ENCODE measurements around the gene APPBP2.
A peak's percentile ranks its signal among the peaks of the same experiment; 100 is the strongest.

Gene APPBP2

DNA sequence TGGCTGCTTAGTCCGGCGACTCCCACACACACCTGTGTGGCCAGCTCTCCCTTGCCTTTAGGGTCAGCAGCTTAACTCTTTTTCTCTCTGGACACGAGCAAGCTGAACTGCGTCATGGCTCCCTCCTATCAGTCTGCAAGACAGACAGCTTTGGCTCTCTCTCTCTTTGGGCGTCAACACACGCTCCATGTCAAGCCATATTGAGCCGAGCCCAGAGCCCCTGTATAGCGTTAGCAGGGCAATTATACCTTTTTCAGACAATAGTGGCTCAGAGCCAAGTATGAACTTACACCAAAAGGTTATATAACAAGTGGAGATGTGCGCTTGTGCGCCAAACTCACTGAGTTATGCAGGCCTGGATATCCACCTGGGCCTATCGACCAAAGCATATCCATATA is 34.8 kb upstream of the APPBP2 start:
- Histone ChIP-seq H3K79me2 (ENCODE audit: control insufficient read depth, insufficient read depth, low read length) (no peaks in the 10 kb centered on the region), H3K23ac (ENCODE audit: low read length) (no peak overlapping the region), H3K4me2 (ENCODE audit: low read length) (no peak overlapping the region), H3K79me1 (ENCODE audit: low read length) (no peaks in the 10 kb centered on the region), H3K9ac (ENCODE audit: low read length) (no peak overlapping the region), H2BK5ac (ENCODE audit: low read length) (no peak overlapping the region), H2AK5ac (ENCODE audit: low read length) (no peak overlapping the region), H3K27me3 (ENCODE audit: insufficient read depth, low read length, poor library complexity) (no peaks in the 10 kb centered on the region), H3K4ac (ENCODE audit: low read depth, low read length) (no peak overlapping the region), H4K8ac (ENCODE audit: low read depth, low read length) (no peak overlapping the region), H2BK15ac (replicated peaks; ENCODE audit: low read depth) (no peak overlapping the region), H4K5ac (ENCODE audit: low read length) (no peak overlapping the region), H3K36me3 (ENCODE audit: control insufficient read depth, insufficient read depth, low read length) (no peaks in the 10 kb centered on the region), H3K27ac (ENCODE audit: low read depth, low read length) (no peak overlapping the region), H3K4me3 (ENCODE audit: low read length) (no peak overlapping the region), H3K4me1 (ENCODE audit: control insufficient read depth, low read depth, low read length) (no peaks in the 10 kb centered on the region), H3K56ac (ENCODE audit: low read length) (no peak overlapping the region), H2BK120ac (ENCODE audit: low read depth, low read length) (no peak overlapping the region), H3K18ac (ENCODE audit: low read length) (no peak overlapping the region)
- no CpG with 5 or more reads among the region's 11 CpGs for WGBS (ENCODE audit: extremely low coverage, insufficient coverage, low lambda C conversion rate)
- DNase-seq, result no peak

DNA sequence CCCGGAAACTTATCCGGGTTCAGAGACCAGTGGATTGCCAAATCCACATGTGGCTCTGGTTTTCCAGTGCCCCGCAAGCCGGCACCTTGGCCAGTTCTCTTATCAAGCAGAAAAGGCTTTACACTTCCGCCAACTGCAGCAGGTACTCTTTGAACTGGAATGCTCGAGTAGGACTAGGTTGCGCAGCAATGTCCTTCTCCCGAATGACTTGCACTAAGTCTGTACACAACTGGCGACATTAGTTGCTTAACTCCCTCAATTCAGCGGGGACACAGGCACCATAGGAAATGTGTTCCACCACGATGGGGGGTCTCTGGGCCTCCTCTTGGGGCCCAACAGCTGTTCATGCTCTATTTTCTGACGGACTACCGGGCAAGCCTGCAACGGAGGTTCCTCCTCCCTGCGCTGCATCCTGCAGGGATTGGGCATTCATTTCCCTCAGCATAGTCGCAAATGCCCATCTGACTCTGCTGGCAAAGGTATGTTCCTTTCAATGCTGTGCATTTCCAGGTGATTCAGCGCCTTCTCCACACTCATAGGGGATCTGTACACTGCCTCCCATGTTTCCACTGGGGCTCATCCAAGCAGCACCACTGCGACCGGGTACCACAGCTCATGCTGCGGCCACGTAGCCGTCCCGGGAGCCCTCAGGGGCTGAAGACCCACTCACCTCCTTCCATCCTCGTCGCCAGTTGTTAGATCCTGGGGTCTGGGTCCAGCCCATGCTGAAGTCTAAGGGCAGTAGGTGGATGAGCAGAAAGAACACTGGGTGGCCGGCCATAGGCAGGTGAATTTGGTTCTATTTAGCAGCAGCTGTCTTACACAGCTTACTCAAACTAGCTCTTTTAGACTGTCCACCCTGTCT is 34.2 kb upstream of the APPBP2 start:
- Histone ChIP-seq H3K36me3 (ENCODE audit: control insufficient read depth, insufficient read depth, low read length) (no peaks in the 10 kb centered on the region), H3K4ac (ENCODE audit: low read depth, low read length) (no peak overlapping the region), H2AK5ac (ENCODE audit: low read length) (no peak overlapping the region), H3K18ac (ENCODE audit: low read length) (no peak overlapping the region), H4K8ac (ENCODE audit: low read depth, low read length) (no peak overlapping the region), H3K79me1 (ENCODE audit: low read length) (no peaks in the 10 kb centered on the region), H3K4me2 (ENCODE audit: low read length) (no peak overlapping the region), H3K4me1 (ENCODE audit: control insufficient read depth, low read depth, low read length) (no peaks in the 10 kb centered on the region), H4K5ac (ENCODE audit: low read length) (no peak overlapping the region), H2BK15ac (replicated peaks; ENCODE audit: low read depth) (no peak overlapping the region), H3K23ac (ENCODE audit: low read length) (no peak overlapping the region), H3K9ac (ENCODE audit: low read length) (no peak overlapping the region), H3K4me3 (ENCODE audit: low read length) (no peak overlapping the region), H3K79me2 (ENCODE audit: control insufficient read depth, insufficient read depth, low read length) (no peaks in the 10 kb centered on the region), H3K56ac (ENCODE audit: low read length) (no peak overlapping the region), H2BK120ac (ENCODE audit: low read depth, low read length) (no peak overlapping the region), H3K27ac (ENCODE audit: low read depth, low read length) (no peak overlapping the region), H2BK5ac (ENCODE audit: low read length) (no peak overlapping the region), H3K27me3 (ENCODE audit: insufficient read depth, low read length, poor library complexity) (no peaks in the 10 kb centered on the region)
- DNase-seq, result no peak
- no CpG with 5 or more reads among the region's 26 CpGs for WGBS (ENCODE audit: extremely low coverage, insufficient coverage, low lambda C conversion rate)

DNA sequence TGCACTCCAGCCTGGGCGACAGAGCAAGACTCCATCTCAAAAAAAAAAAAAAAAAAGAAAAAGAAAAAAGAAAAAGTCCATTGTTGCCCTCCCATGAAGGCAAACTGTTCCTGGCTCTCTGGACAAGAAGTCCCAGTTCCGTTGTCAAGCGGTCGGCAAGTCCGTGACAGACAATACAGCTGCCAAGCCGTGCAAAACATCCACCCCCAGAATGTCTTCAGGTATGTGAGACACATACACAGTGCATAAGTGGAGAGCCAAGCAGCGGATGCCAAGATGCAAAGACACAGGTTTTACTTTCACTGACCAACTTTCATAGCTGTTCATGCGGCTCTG is 33.6 kb upstream of the APPBP2 start:
- Histone ChIP-seq H3K27ac (ENCODE audit: low read depth, low read length) (no peak overlapping the region), H3K79me1 (ENCODE audit: low read length) (no peaks in the 10 kb centered on the region), H2AK5ac (ENCODE audit: low read length) (no peak overlapping the region), H3K18ac (ENCODE audit: low read length) (no peak overlapping the region), H2BK5ac (ENCODE audit: low read length) (no peak overlapping the region), H3K9ac (ENCODE audit: low read length) (no peak overlapping the region), H3K23ac (ENCODE audit: low read length) (no peak overlapping the region), H3K4me2 (ENCODE audit: low read length) (no peak overlapping the region), H3K27me3 (ENCODE audit: insufficient read depth, low read length, poor library complexity) (no peaks in the 10 kb centered on the region), H4K8ac (ENCODE audit: low read depth, low read length) (no peak overlapping the region), H2BK15ac (replicated peaks; ENCODE audit: low read depth) (no peak overlapping the region), H3K4me3 (ENCODE audit: low read length) (no peak overlapping the region), H3K56ac (ENCODE audit: low read length) (no peak overlapping the region), H4K5ac (ENCODE audit: low read length) (no peak overlapping the region), H3K4me1 (ENCODE audit: control insufficient read depth, low read depth, low read length) (no peaks in the 10 kb centered on the region), H3K4ac (ENCODE audit: low read depth, low read length) (no peak overlapping the region), H2BK120ac (ENCODE audit: low read depth, low read length) (no peak overlapping the region), H3K79me2 (ENCODE audit: control insufficient read depth, insufficient read depth, low read length) (no peaks in the 10 kb centered on the region), H3K36me3 (ENCODE audit: control insufficient read depth, insufficient read depth, low read length) (no peaks in the 10 kb centered on the region)
- no peak for DNase-seq
- no CpG with 5 or more reads among the region's 8 CpGs for WGBS (ENCODE audit: extremely low coverage, insufficient coverage, low lambda C conversion rate)

DNA sequence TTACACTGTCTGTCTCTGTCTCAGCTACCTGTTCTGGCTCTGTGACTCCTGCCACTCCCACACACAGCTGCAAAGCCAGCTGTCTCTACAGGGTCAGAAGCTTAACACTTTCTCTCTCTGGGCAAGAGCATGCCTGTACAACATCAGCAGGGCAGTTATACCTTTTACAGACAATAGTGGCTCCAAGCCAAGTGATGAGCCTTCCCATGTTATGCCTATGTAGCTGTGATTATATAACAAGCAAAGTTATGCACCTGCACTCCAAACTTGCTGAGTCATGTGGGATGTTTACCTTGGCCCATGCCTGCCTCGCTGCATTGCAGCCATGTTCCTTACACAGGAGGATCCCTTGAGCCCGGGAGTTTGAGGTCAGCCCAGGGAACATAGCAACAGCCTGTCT is 31.8 kb upstream of the APPBP2 start:
- Histone ChIP-seq H3K4ac (ENCODE audit: low read depth, low read length) (no peak overlapping the region), H4K8ac (ENCODE audit: low read depth, low read length) (no peak overlapping the region), H3K4me3 (ENCODE audit: low read length) (no peak overlapping the region), H2AK5ac (ENCODE audit: low read length) (no peak overlapping the region), H3K27ac (ENCODE audit: low read depth, low read length) (no peak overlapping the region), H3K79me1 (ENCODE audit: low read length) (no peaks in the 10 kb centered on the region), H3K79me2 (ENCODE audit: control insufficient read depth, insufficient read depth, low read length) (no peaks in the 10 kb centered on the region), H3K4me1 (ENCODE audit: control insufficient read depth, low read depth, low read length) (no peaks in the 10 kb centered on the region), H2BK120ac (ENCODE audit: low read depth, low read length) (no peak overlapping the region), H2BK5ac (ENCODE audit: low read length) (no peak overlapping the region), H4K5ac (ENCODE audit: low read length) (no peak overlapping the region), H3K4me2 (ENCODE audit: low read length) (no peak overlapping the region), H3K18ac (ENCODE audit: low read length) (no peak overlapping the region), H3K27me3 (ENCODE audit: insufficient read depth, low read length, poor library complexity) (no peaks in the 10 kb centered on the region), H3K23ac (ENCODE audit: low read length) (no peak overlapping the region), H2BK15ac (replicated peaks; ENCODE audit: low read depth) (no peak overlapping the region), H3K36me3 (ENCODE audit: control insufficient read depth, insufficient read depth, low read length) (no peaks in the 10 kb centered on the region), H3K56ac (ENCODE audit: low read length) (no peak overlapping the region), H3K9ac (ENCODE audit: low read length) (no peak overlapping the region)
- no CpG with 5 or more reads among the region's 2 CpGs for WGBS (ENCODE audit: extremely low coverage, insufficient coverage, low lambda C conversion rate)
- DNase-seq, result peak; percentile 28

DNA sequence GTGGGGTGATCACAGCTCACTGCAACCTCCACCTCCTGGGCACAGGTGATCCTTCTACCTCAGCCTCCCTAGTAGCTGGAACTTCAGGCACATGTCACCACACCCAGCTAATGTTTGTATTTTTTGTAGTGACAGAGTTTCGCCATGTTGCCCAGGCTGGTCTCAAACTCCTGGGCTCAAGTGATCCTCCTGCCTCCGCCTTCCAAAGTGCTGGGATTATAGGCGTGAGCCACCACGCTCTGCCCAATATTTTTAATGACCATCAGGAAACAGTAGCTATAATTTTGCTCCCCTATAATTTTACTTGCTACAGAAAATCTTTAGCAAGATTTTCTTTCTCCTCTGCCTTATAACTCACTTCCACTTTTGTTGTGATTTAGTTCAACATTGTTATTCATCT is 29.7 kb upstream of the APPBP2 start:
- H3K56ac ChIP-seq (ENCODE audit: low read length), result no peak overlapping the region
- DNase-seq, result no peak
- H3K27me3 ChIP-seq (ENCODE audit: insufficient read depth, low read length, poor library complexity), result no peaks in the 10 kb centered on the region
- H2AK5ac ChIP-seq (ENCODE audit: low read length), result no peak overlapping the region
- no peak overlapping the region for H4K8ac ChIP-seq (ENCODE audit: low read depth, low read length)
- H3K4ac ChIP-seq (ENCODE audit: low read depth, low read length), result no peak overlapping the region
- H2BK5ac ChIP-seq (ENCODE audit: low read length), result no peak overlapping the region
- H2BK15ac ChIP-seq (replicated peaks; ENCODE audit: low read depth), result no peak overlapping the region
- WGBS (ENCODE audit: extremely low coverage, insufficient coverage, low lambda C conversion rate), result no CpG with 5 or more reads among the region's 4 CpGs
- H2BK120ac ChIP-seq (ENCODE audit: low read depth, low read length), result no peak overlapping the region
- H3K4me1 ChIP-seq (ENCODE audit: control insufficient read depth, low read depth, low read length), result no peaks in the 10 kb centered on the region
- H3K23ac ChIP-seq (ENCODE audit: low read length), result no peak overlapping the region
- H3K79me2 ChIP-seq (ENCODE audit: control insufficient read depth, insufficient read depth, low read length), result no peaks in the 10 kb centered on the region
- no peak overlapping the region for H3K18ac ChIP-seq (ENCODE audit: low read length)
- no peaks in the 10 kb centered on the region for H3K79me1 ChIP-seq (ENCODE audit: low read length)
- no peak overlapping the region for H3K27ac ChIP-seq (ENCODE audit: low read depth, low read length)
- no peak overlapping the region for H3K4me3 ChIP-seq (ENCODE audit: low read length)
- H3K4me2 ChIP-seq (ENCODE audit: low read length), result no peak overlapping the region
- no peak overlapping the region for H4K5ac ChIP-seq (ENCODE audit: low read length)
- H3K36me3 ChIP-seq (ENCODE audit: control insufficient read depth, insufficient read depth, low read length), result no peaks in the 10 kb centered on the region
- no peak overlapping the region for H3K9ac ChIP-seq (ENCODE audit: low read length)

DNA sequence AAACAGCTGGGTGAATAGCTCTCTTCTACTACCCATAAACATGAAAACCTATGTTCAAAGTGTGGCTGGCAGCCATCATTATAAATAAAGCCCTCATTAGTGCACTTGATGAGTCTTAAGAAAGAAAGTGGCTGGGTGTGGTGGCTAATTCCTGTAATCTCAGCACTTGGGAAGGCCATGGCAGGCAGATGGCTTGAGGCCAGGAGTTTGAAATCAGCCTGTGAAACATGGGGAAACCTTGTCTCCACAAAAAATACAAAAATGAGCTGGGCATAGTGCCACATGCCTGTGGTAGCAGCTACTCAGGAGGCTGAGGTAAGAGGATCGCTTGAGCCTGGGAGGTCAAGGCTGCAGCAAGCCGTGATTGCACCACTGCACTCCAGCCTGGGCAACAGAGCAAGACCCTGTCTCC is 28.3 kb upstream of the APPBP2 start:
- H3K36me3 ChIP-seq (ENCODE audit: control insufficient read depth, insufficient read depth, low read length), result no peaks in the 10 kb centered on the region
- H3K79me2 ChIP-seq (ENCODE audit: control insufficient read depth, insufficient read depth, low read length), result no peaks in the 10 kb centered on the region
- no peak overlapping the region for H3K56ac ChIP-seq (ENCODE audit: low read length)
- no peaks in the 10 kb centered on the region for H3K79me1 ChIP-seq (ENCODE audit: low read length)
- no peak overlapping the region for H3K4me3 ChIP-seq (ENCODE audit: low read length)
- WGBS (ENCODE audit: extremely low coverage, insufficient coverage, low lambda C conversion rate), result no CpG with 5 or more reads among the region's 2 CpGs
- H3K27me3 ChIP-seq (ENCODE audit: insufficient read depth, low read length, poor library complexity), result no peaks in the 10 kb centered on the region
- H2BK5ac ChIP-seq (ENCODE audit: low read length), result no peak overlapping the region
- no peak for DNase-seq
- no peak overlapping the region for H3K4ac ChIP-seq (ENCODE audit: low read depth, low read length)
- H2AK5ac ChIP-seq (ENCODE audit: low read length), result no peak overlapping the region
- H4K8ac ChIP-seq (ENCODE audit: low read depth, low read length), result no peak overlapping the region
- H3K18ac ChIP-seq (ENCODE audit: low read length), result no peak overlapping the region
- H2BK15ac ChIP-seq (replicated peaks; ENCODE audit: low read depth), result no peak overlapping the region
- no peak overlapping the region for H3K9ac ChIP-seq (ENCODE audit: low read length)
- no peak overlapping the region for H4K5ac ChIP-seq (ENCODE audit: low read length)
- H2BK120ac ChIP-seq (ENCODE audit: low read depth, low read length), result no peak overlapping the region
- no peak overlapping the region for H3K27ac ChIP-seq (ENCODE audit: low read depth, low read length)
- H3K4me2 ChIP-seq (ENCODE audit: low read length), result no peak overlapping the region
- no peak overlapping the region for H3K23ac ChIP-seq (ENCODE audit: low read length)
- H3K4me1 ChIP-seq (ENCODE audit: control insufficient read depth, low read depth, low read length), result no peaks in the 10 kb centered on the region
